ENCODE measurements around the gene MRPL24. TPM values are rescaled to one million over a fixed set of nuclear protein-coding genes. Genes with fewer than 3 reads are reported as not detected.

MRPL24 gene
- total RNA-seq, 2 experiments from 2014 or later: 11.7 to 11.9 TPM

DNA sequence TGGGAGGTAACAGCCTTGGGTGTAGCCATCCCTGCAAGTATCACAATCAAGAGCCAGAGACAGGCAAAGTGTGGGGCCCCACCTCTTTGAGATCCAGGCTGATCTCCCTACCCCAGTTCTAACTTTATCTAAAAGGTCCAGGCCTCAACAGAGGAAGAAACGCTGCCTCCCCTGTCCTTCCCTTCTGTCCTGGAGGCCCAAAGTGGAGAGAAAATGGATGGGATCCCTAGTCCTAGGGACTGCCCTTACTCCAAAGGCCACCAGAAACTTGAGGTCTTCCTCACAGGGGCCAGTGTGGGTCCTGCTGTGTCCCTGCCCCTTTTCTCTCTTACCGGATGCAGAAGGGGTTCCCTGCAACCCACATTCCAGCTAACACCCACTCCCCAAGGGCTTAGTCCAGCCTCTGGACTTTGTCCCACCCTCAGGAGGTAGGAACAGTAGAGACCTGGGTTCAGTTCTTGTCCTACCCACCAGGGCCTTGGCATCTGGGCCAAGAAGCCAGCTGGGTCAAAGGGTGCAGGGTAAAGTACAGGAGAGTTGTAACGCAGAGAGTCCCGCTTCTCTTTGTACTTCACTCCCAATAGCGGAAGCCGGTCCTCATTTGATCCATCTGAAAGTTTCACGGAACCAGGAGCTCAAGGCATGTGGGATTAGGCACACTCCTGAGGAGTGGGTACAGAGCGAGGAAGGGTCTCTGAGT, 8.7 kb upstream of the MRPL24 start:
- no peaks in the 10 kb centered on the region for H3K9me3 Mint-ChIP-seq
- H3K27ac ChIP-seq (ENCODE audit: low read depth in 1 of 2, low read length in 2 of 2): peak overlapping the region; percentile 70 to 80
- H3K4me1 ChIP-seq (ENCODE audit: insufficient read depth, low read length): peaks cover 68% of the 10 kb centered on the region
- H3K4me1 Mint-ChIP-seq (ENCODE audit: low read depth): peaks cover 79% of the 10 kb centered on the region
- no peaks in the 10 kb centered on the region for H3K9me3 ChIP-seq (ENCODE audit: control insufficient read depth in 1 of 2, insufficient read depth in 1 of 2, low read length in 2 of 2)
- TF ChIP-seq, protein P1, sequence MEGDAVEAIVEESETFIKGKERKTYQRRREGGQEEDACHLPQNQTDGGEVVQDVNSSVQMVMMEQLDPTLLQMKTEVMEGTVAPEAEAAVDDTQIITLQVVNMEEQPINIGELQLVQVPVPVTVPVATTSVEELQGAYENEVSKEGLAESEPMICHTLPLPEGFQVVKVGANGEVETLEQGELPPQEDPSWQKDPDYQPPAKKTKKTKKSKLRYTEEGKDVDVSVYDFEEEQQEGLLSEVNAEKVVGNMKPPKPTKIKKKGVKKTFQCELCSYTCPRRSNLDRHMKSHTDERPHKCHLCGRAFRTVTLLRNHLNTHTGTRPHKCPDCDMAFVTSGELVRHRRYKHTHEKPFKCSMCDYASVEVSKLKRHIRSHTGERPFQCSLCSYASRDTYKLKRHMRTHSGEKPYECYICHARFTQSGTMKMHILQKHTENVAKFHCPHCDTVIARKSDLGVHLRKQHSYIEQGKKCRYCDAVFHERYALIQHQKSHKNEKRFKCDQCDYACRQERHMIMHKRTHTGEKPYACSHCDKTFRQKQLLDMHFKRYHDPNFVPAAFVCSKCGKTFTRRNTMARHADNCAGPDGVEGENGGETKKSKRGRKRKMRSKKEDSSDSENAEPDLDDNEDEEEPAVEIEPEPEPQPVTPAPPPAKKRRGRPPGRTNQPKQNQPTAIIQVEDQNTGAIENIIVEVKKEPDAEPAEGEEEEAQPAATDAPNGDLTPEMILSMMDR (IDR thresholded peaks at IDR 0.05): no peak
- peak overlapping the region; percentile 97 for H3K4me3 ChIP-seq (ENCODE audit: low read length)
- H3K27me3 ChIP-seq (ENCODE audit: control insufficient read depth in 1 of 2, insufficient read depth in 2 of 2, low read length in 2 of 2): no peaks in the 10 kb centered on the region
- DNase-seq (peak in 1 of 14 experiments; percentile 25), ATAC-seq (ENCODE audit: poor library complexity) (no peak)
- H3K36me3 Mint-ChIP-seq (ENCODE audit: low read depth): peaks cover 33% of the 10 kb centered on the region
- POLR2A ChIA-PET: interaction anchor here (0.7 to 3.8 kb wide), 3 partner anchors 8 to 17 kb away, joined by 3 to 74 read pairs (median 3); partner anchors contain the start of genes MRPL24 and PRCC
- peaks cover 6% of the 10 kb centered on the region for H3K36me3 ChIP-seq (ENCODE audit: insufficient read depth, low read length)
- CTCF ChIA-PET: interaction anchor here (0.7 kb wide), 1 partner anchor 23 kb away, joined by 3 read pairs; no protein-coding TSS in a partner anchor
- no peaks in the 10 kb centered on the region for H3K27me3 Mint-ChIP-seq
- intact Hi-C loops (cut with DNase I, micrococcal nuclease): loop anchor here (2.0 to 10.0 kb wide), 2 partner anchors 21 to 535 kb away; partner anchors contain the start of genes ISG20L2 (in 1 of the 2), METTL25B (in 1 of the 2) and PMF1 (in 1 of the 2)
- peak overlapping the region; percentile 85 for H3K27ac Mint-ChIP-seq
- H3K4me3 Mint-ChIP-seq: peak overlapping the region; percentile 96

DNA sequence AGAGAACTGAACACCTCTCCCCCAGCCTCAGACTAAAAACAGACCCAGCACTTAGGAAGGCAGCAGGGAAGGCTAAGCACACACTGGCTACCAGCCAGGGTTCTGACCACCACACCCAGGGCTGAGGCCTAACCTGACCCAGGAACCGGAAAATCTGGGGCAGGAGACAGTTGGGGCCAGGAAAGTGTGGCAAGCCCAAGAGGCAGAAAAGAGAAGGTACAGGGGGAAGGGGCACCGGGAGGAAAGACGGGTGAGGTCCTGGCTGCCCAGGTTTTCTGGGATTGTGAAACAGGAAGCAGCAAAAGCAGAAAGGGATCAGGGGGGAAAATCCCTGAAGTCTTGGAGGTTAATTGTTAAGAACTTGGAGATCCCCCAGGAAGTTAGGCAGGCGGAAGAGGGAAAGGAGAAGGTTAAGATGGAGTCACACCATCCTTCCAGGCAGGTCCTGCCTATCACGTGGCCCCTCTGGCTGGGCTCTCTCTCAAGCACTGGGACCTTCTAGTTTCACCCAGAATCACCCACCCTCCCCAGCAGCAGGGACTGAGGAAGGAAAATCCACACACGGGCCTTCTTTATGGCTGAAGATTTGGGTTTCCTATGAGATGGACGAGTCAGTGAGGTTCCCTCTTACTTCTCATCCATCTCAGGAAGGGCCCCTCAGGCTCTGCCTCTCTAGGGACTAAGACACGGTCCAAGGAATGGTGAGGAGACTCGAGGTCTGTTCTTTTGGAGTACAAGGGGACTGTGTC, 8.0 kb upstream of the MRPL24 start:
- ChIA-PET CTCF (interaction anchor here (0.7 to 1.7 kb wide), 2 partner anchors 23 kb away, joined by 3 to 7 read pairs; no protein-coding TSS in a partner anchor), POLR2A (interaction anchor here (1.8 kb wide), 2 partner anchors 18 to 21 kb away, joined by 8 to 13 read pairs; partner anchors contain the start of genes ISG20L2, METTL25B and PRCC)
- H3K27ac ChIP-seq (ENCODE audit: low read depth in 1 of 2, low read length in 2 of 2): peak overlapping the region; percentile 70 to 80
- peaks cover 12% of the 10 kb centered on the region for H3K36me3 ChIP-seq (ENCODE audit: insufficient read depth, low read length)
- TF ChIP-seq, protein P1 (IDR thresholded peaks at IDR 0.05): no peak
- H3K4me1 Mint-ChIP-seq (ENCODE audit: low read depth): peaks cover 76% of the 10 kb centered on the region
- DNase-seq: peak in 3 of 14 experiments; percentile 25 to 67 (median 64)
- H3K27ac Mint-ChIP-seq: peak overlapping the region; percentile 85
- ATAC-seq (ENCODE audit: poor library complexity): no peak
- H3K27me3 Mint-ChIP-seq: no peaks in the 10 kb centered on the region
- peaks cover 0 to 3% of the 10 kb centered on the region in 2 experiments for H3K9me3 ChIP-seq (ENCODE audit: control insufficient read depth in 1 of 2, insufficient read depth in 1 of 2, low read length in 2 of 2)
- peaks cover 39% of the 10 kb centered on the region for H3K36me3 Mint-ChIP-seq (ENCODE audit: low read depth)
- peaks cover 68% of the 10 kb centered on the region for H3K4me1 ChIP-seq (ENCODE audit: insufficient read depth, low read length)
- no peaks in the 10 kb centered on the region for H3K9me3 Mint-ChIP-seq
- peak overlapping the region; percentile 96 for H3K4me3 Mint-ChIP-seq
- peak overlapping the region; percentile 97 for H3K4me3 ChIP-seq (ENCODE audit: low read length)
- intact Hi-C loops (cut with DNase I, micrococcal nuclease): loop anchor here in 1 of 2 experiments (10.0 kb wide), 1 partner anchor 534 kb away; the partner anchor contains the start of gene PMF1
- H3K27me3 ChIP-seq (ENCODE audit: control insufficient read depth in 1 of 2, insufficient read depth in 2 of 2, low read length in 2 of 2): no peaks in the 10 kb centered on the region

Data from CD4-positive, alpha-beta T cell (primary cell).